PC-3 (cell line): ENCODE measurements around the gene RNF166. TPM values are rescaled to one million over a fixed set of nuclear protein-coding genes. Genes with fewer than 3 reads are reported as not detected.

Experiments
- ATAC-seq: fragments of 200-7000 bp; cut with Tn5 transposase; 2 replicates; pipeline ENCODE4 v1.9.1; 2020; ENCODE audit warnings: mild to moderate bottlenecking, moderate library complexity
- BruUV-seq: library from RNA; stranded (reverse); fragments of 400-500 nt; replicated peaks from 2 replicates; lab custom pipeline; 2021; lab: Mats Ljungman, UMichigan
- CTCF ChIA-PET: fragments of 300-600 bp; sonication (Branson Sonifier 250); formaldehyde crosslinking; loops from one replicate; lab custom pipeline; 2022; ENCODE audit warnings: antibody characterized with exemption; lab: Charles Lee
- POLR2A ChIA-PET: fragments of 300-600 bp; sonication (Branson Sonifier 250); formaldehyde crosslinking; loops from one replicate; lab custom pipeline; 2022; ENCODE audit warnings: antibody characterized with exemption; ENCODE audit not compliant: unreplicated experiment; lab: Charles Lee
- DNase-seq: peaks from one replicate; pipeline ENCODE4 v3.0.0-alpha.2; 2015
- H2AFZ ChIP-seq: fragments of 300-600 bp; sonication (generic); 2 replicates; pipeline ENCODE4 v1.6.0; 2016; ENCODE audit warnings: antibody characterized with exemption, low read length
- H3F3A ChIP-seq: fragments of 300-600 bp; sonication (generic); one replicate; pipeline ENCODE4 v1.6.0; 2017; ENCODE audit warnings: antibody characterized with exemption, low read length, control low read depth, mild to moderate bottlenecking; ENCODE audit not compliant: unreplicated experiment
- H3K27ac ChIP-seq: fragments of 300-600 bp; sonication (generic); 2 replicates; pipeline ENCODE4 v1.5.1; 2016; ENCODE audit warnings: mild to moderate bottlenecking, low read length
- H3K27me3 ChIP-seq: fragments of 300-600 bp; sonication (generic); 2 replicates; pipeline ENCODE4 v1.6.1; 2016; ENCODE audit warnings: low read length, mixed read lengths
- H3K36me3 ChIP-seq: fragments of 300-600 bp; sonication (generic); 2 replicates; pipeline ENCODE4 v1.6.1; 2016; ENCODE audit warnings: low read depth, mixed run types, low read length, mixed read lengths
- H3K4me1 ChIP-seq: fragments of 300-600 bp; sonication (generic); 2 replicates; pipeline ENCODE4 v1.5.1; 2016; ENCODE audit warnings: low read length; ENCODE audit not compliant: insufficient read depth
- H3K4me2 ChIP-seq: fragments of 300-600 bp; sonication (generic); 2 replicates; pipeline ENCODE4 v1.6.0; 2016; ENCODE audit warnings: low read length
- H3K4me3 ChIP-seq: fragments of 300-600 bp; sonication (generic); 2 replicates; pipeline ENCODE4 v1.5.1; 2016; ENCODE audit warnings: mild to moderate bottlenecking, low read length, mixed read lengths
- H3K79me2 ChIP-seq: fragments of 300-600 bp; sonication (generic); 2 replicates; pipeline ENCODE4 v1.6.1; 2017; ENCODE audit warnings: low read length, mixed read lengths
- H3K9ac ChIP-seq: fragments of 300-600 bp; sonication (generic); 2 replicates; pipeline ENCODE4 v1.6.0; 2016; ENCODE audit warnings: mild to moderate bottlenecking, low read length
- H3K9me2 ChIP-seq: fragments of 300-600 bp; sonication (generic); replicated peaks from 2 replicates; pipeline ENCODE4 v1.6.1; 2016; ENCODE audit warnings: mixed run types, low read length, mixed read lengths
- H3K9me3 ChIP-seq: fragments of 300-600 bp; sonication (generic); 2 replicates; pipeline ENCODE4 v1.6.1; 2016; ENCODE audit warnings: low read length, mixed read lengths
- H4K20me1 ChIP-seq: fragments of 300-600 bp; sonication (generic); 2 replicates; pipeline ENCODE4 v1.6.1; 2016; ENCODE audit warnings: low read length, mixed read lengths
- EZH2 ChIP-seq: fragments of 300-600 bp; sonication (generic); IDR thresholded peaks from one replicate; pipeline ENCODE4 v1.6.1; 2017; ENCODE audit warnings: antibody characterized with exemption, mild to moderate bottlenecking, low read length; ENCODE audit not compliant: unreplicated experiment
- EZH2phosphoT487 ChIP-seq: fragments of 300-600 bp; sonication (generic); IDR thresholded peaks from 2 replicates; pipeline ENCODE4 v1.6.1; 2018; ENCODE audit warnings: mild to moderate bottlenecking, antibody characterized with exemption, low read length, borderline replicate concordance
- intact Hi-C: fragments of 100-400 bp; cut with micrococcal nuclease; formaldehyde crosslinking; loops from 2 replicates; pipeline ENCODE4 v1.9.0; 2023
- total RNA-seq: library from RNA; depleted of rRNA; stranded (reverse); fragments of >200 nt; gene quantifications from 2 replicates; pipeline ENCODE4 v1.2.3, GENCODE V29; 2014
- TF ChIP-seq, protein P1 (sequence below): fragments of 300-600 bp; sonication (generic); conservative IDR thresholded peaks from 2 replicates; pipeline ENCODE4 v1.5.1; 2017; ENCODE audit warnings: antibody characterized with exemption, low read depth, mild to moderate bottlenecking, low read length

The RNF166 gene
- total RNA-seq, 1 experiment from 2014 or later = 28.8 TPM

DNA sequence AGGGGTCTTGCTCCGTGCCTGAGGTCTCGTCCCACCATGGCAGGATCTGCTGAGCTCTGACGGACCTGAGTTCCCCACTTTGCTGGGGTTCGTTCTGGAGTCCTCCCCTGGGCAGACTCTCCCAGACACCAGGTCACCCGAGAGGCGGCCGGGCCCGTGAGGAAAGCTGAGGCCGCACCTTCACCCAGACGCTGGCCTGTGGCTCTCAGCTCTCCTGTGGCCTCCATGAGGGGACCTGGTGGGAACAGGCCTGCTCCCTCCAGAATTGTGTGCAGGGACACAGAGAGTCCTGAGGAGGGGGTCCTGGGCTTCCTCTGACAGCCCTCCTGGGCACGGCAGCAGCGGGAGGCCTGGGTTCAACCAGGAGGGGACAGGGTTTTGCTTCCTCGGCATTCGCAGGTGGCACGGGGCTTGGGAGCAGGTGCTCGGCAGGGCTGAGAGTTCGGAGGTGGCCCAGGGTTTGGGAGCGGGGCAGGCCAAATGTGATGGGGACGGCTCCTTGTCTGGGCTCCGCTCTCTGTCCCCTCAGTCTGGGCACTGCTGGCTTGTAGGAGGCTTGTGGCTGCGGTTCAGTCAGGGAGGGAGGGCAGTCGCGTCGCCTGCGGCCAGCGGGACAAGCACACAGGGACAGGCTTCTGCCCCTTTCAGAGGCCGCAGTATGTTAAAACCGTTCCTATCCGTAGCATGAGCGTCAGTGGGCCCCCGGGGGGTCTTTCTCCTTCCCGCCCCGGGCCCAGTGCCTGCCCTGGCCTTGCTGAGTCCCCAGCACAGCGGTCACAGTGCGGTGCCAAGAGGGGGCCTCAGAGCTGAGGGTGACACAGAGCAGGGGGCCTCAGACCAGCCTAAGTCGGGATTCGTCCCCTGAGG, 11.8 kb downstream of the RNF166 start:
- H3K4me2 ChIP-seq = no peak overlapping the region
- no peak overlapping the region for H3K9ac ChIP-seq
- intact Hi-C loops = no loop called here
- H3K27me3 ChIP-seq = no peaks in the 10 kb centered on the region
- TF ChIP-seq EZH2 (no peak), EZH2phosphoT487 (no peak)
- TF ChIP-seq, protein P1, sequence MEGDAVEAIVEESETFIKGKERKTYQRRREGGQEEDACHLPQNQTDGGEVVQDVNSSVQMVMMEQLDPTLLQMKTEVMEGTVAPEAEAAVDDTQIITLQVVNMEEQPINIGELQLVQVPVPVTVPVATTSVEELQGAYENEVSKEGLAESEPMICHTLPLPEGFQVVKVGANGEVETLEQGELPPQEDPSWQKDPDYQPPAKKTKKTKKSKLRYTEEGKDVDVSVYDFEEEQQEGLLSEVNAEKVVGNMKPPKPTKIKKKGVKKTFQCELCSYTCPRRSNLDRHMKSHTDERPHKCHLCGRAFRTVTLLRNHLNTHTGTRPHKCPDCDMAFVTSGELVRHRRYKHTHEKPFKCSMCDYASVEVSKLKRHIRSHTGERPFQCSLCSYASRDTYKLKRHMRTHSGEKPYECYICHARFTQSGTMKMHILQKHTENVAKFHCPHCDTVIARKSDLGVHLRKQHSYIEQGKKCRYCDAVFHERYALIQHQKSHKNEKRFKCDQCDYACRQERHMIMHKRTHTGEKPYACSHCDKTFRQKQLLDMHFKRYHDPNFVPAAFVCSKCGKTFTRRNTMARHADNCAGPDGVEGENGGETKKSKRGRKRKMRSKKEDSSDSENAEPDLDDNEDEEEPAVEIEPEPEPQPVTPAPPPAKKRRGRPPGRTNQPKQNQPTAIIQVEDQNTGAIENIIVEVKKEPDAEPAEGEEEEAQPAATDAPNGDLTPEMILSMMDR = no peak
- ChIA-PET POLR2A (no interaction called here), CTCF (no interaction called here)
- no peaks in the 10 kb centered on the region for H4K20me1 ChIP-seq
- no peak for ATAC-seq
- H3K9me3 ChIP-seq = no peaks in the 10 kb centered on the region
- DNase-seq = no peak
- H3K4me1 ChIP-seq = no peaks in the 10 kb centered on the region
- no peak overlapping the region for H3K4me3 ChIP-seq
- H2AFZ ChIP-seq = no peak overlapping the region
- H3K79me2 ChIP-seq = no peaks in the 10 kb centered on the region
- BruUV-seq = no TSS peak
- H3K27ac ChIP-seq = no peak overlapping the region
- no peaks in the 10 kb centered on the region for H3K9me2 ChIP-seq
- H3K36me3 ChIP-seq = no peaks in the 10 kb centered on the region
- H3F3A ChIP-seq = no peaks in the 10 kb centered on the region

DNA sequence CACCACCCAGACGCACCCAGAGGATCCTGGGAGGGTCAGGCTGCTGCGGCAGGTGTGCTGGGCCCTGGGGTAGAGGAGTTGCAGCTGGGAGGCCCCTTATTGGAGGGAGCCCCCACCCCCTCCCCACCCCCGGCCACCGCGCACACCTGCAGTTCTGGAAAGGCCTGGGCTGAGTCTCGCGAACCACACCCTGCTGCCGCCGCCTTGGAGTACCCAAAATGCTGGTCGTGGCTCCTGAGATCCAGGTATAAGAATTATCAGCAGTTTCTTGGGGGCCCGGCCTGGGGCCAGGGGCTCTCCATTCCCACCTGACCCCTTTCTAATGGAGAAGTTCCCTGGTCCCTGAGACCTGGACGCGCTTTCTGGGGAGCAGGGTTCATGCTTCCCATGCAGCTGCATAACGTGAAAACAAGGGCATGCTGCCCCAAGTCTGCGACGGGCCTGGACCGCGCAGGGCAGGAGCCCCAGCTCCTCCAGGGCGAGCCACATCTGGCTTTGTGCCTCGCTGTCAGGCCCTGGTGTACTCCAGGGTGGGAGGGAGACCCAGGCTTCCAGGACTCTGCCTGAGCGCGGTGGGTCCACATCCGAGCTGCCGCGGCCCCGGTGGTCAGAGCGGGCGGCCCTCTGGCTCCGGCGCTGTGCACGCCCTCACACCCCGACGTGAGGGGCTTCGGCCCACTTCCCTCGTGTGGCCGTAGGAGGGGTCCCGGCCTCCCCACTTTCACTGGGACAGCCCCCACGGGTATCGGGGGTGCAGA, 12.6 kb downstream of the RNF166 start:
- no TSS peak for BruUV-seq
- ChIA-PET CTCF (no interaction called here), POLR2A (no interaction called here)
- Histone ChIP-seq H3K4me2 (no peak overlapping the region), H2AFZ (no peak overlapping the region), H3K9ac (no peak overlapping the region), H3K9me2 (no peaks in the 10 kb centered on the region), H3K4me3 (no peak overlapping the region), H3K79me2 (no peaks in the 10 kb centered on the region), H4K20me1 (no peaks in the 10 kb centered on the region), H3K4me1 (no peaks in the 10 kb centered on the region), H3F3A (no peaks in the 10 kb centered on the region), H3K27ac (no peak overlapping the region), H3K27me3 (no peaks in the 10 kb centered on the region), H3K36me3 (no peaks in the 10 kb centered on the region), H3K9me3 (no peaks in the 10 kb centered on the region)
- DNase-seq (no peak), ATAC-seq (no peak)
- intact Hi-C loops = no loop called here
- TF ChIP-seq EZH2 (no peak), EZH2phosphoT487 (no peak)
- TF ChIP-seq, protein P1 = no peak

DNA sequence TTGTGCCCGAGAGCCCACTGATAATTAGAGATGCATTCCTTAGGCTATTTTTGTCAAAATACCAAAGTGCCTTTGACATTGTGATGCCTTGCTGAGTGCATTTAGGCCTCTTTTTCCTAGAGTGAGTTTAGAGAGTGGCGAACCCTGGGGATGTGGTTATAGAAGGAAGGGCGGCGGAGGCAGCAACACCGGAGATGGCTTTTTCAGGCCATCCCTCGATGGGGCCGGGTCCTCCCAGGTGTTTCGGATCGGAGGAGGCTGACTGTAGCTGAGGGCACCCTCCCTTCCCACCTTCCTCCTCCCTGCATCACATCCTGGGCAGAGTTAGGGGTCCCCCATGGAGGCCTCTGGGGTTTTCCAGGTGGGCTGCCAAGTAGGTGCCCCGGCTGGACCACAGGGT, 13.3 kb downstream of the RNF166 start:
- H3K36me3 ChIP-seq = no peaks in the 10 kb centered on the region
- no peak overlapping the region for H3K9ac ChIP-seq
- intact Hi-C loops = no loop called here
- no TSS peak for BruUV-seq
- H3F3A ChIP-seq = no peaks in the 10 kb centered on the region
- DNase-seq (no peak), ATAC-seq (no peak)
- no peak overlapping the region for H3K4me2 ChIP-seq
- CTCF ChIA-PET = no interaction called here
- no peaks in the 10 kb centered on the region for H3K27me3 ChIP-seq
- H3K27ac ChIP-seq = no peak overlapping the region
- H3K9me3 ChIP-seq = no peaks in the 10 kb centered on the region
- TF ChIP-seq, protein P1 = no peak
- TF ChIP-seq EZH2 (no peak), EZH2phosphoT487 (no peak)
- no peak overlapping the region for H2AFZ ChIP-seq
- H4K20me1 ChIP-seq = no peaks in the 10 kb centered on the region
- H3K4me1 ChIP-seq = no peaks in the 10 kb centered on the region
- no peaks in the 10 kb centered on the region for H3K9me2 ChIP-seq
- POLR2A ChIA-PET = no interaction called here
- H3K4me3 ChIP-seq = no peak overlapping the region
- no peaks in the 10 kb centered on the region for H3K79me2 ChIP-seq
